ENCODE measurements around the gene LAMA3.

Gene LAMA3

DNA sequence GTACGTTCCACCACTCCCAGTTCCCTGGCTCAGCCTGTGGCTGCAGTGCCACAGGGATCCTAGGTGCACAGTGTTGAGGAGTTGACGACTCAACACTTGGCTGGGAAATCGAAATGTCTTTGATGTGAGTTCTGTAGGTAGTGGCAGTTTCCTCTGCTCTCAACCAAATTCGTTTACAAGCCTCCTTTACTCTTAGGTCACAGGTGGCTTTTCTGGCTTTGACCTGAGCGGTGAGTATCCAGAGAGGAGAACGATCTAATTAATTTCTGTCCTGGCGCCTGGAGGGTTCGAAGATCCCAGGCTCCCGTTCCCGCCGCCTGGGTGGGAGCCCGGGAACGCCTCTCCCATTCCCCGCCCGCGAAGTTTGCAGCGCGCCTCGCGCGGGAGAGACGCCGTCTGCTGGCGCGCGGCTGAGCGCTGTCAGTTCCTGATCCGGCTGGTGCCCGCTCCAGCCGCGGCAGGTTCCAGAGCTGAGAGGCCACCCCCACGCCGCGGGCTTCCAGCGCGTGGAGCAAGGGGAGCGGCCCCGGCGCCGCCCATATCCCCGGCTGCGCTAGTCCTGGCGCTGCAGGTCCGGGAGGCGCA, at the start of gene LAMA3:
TSS of gene LAMA3 (plus strand) at position 423 of the 585 bp plus-strand sequence. CDS start 231 bp downstream, outside the sequence.
- peak; percentile 32 for DNase-seq

DNA sequence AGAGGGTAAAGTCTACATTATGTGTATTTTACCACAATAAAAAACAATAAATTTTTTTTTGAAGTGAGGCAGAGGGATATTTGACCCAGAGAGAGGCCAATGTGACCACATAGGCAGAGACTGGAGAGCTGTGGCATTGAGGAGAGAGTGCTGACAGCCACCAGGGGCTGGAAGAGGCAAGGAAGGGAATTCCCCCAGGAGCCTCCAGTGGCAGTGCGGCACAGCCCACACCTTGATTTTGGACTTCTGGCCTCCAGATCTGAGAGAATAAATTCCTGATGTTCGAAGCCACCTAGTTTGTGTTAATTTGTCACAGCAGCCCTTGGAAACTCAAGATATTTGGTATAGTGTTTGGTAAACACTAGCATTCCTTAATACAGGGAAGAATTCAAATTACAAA, 49.2 kb upstream of the LAMA3 start:
- DNase-seq: no peak

- no peak for DNase-seq
Measured at GRCh38 chr18:23641143-23641720, 48.0 kb upstream of the LAMA3 start.

DNA sequence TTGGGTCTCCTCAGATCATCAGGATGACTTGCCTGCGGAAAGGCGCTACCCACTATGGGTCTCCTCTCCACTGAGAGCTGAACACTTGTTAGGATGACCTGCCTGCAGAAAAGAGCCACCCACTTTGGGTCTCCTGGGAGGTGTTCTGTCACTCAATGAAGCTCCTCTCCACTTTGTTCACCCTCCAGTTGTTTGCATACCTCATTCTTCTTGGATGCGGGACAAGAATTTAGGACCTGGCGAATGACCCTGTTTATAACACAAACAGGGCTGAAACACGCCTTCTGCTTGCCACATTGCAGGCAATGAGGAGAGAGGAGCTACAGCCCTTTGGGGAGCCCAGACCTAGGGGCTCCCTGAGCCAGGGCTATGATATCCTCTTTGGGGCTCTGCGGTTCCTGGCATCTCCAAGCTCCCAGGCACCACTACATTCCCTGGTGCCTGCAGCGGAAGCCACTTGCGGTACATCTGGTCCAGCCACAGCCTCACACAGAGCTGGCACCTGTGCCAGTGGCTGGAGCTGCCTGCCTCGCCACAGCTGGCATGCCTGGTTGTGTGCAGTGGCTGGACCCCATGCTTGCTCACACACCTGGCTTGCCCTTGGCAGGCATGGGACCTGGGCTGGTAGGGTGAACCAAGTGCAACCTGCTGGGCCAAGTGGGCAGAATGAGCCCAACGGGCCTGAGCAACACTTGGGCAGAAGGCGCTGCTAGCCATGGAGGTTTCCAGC, 47.2 kb upstream of the LAMA3 start:
- no peak for DNase-seq

DNA sequence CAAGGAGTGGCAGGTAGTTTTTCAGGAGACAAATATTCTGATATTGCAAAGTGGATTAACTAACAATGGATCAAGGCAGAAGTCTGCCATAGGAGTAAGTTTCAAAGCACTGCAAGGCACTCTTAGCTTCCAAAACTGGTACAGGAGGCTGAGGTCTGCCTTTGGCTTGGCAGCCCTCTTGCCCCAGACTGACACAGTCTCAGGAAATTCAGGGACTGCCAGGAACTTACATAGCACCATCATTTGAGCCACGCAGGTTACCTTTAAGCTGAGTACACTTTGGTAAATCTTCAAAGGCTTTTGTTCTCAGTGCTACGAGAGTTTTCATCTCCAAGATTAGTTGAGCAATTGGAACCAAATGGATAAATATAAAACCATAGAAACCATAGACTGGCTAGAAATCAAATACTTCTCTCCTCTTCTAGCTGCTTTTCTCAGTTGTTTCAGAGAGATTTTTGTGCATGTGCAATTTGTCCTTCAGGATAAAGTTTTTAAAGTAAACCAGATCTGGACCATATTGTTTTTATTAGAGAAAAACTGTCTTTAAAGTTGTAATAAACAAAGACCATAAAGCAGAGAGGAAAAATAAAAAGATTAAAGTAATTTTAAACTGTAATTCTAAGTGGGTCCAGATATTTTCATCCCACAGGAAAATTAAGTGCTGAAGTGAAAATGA, 45.3 kb upstream of the LAMA3 start:
- no peak for DNase-seq

DNA sequence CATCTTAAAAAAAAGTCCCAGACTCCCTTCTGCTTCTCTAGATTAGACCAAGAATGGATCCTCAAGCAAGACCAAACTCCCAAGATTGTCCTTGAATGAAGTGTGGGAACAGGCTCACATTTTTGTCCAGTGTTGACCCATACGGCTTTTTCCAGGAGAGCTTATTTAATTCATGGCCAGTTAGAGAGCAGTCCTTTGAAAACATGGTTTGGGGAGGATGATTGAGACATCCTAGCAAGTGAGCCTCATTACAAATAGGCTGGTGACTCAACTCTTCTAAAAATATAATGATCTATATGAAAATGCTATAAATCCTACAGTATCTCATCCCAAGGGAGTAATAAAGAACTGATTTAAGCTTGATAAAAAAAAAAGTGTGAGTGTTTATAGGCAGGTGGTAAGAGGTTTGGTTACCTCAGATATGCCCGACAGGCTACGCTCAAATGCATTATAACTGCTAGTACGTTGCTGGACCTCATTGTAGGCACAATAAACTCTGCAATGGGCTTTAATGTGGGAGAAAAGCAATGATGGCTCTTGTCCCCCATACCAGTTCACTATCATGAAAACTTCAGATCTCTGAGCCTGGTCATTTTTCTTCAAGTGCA, 43.6 kb upstream of the LAMA3 start:
- no peak for DNase-seq

GRCh38 chr18:23646282-23646681, 43.0 kb upstream of the LAMA3 start:
- DNase-seq: no peak

- DNase-seq: no peak
Measured at GRCh38 chr18:23648456-23648855, 40.8 kb upstream of the LAMA3 start.

DNA sequence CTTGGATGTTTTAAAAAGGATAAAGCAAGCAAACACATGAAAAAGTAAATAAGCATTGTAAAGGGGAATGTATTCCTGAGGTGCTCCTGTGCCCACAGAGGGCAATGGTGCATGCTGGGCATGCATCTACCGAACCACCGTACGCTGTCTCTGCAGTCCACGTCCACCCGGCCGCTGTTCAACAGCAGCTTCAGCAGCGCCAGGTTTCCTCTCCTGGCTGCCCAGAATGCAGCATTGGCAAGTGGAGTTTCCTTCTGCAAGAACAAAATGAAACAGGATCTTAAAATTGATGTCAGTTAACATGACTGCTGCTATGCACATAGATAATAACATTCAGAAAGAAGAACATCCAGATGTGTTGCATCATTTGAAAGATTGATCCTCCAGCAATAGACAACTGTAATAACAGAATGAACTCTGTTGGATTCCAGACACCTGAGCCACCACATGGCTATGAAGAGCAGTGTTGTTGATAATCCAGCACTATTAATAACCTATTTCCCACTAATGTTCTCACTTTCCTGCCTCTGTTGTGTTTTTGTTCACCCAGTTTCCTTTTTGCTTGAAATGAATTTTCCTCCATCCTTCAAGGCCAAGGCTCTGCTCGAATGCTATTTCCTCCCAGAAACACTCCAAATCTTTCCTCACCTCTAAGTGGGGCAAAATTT, 40.2 kb upstream of the LAMA3 start:
- no peak for DNase-seq

DNA sequence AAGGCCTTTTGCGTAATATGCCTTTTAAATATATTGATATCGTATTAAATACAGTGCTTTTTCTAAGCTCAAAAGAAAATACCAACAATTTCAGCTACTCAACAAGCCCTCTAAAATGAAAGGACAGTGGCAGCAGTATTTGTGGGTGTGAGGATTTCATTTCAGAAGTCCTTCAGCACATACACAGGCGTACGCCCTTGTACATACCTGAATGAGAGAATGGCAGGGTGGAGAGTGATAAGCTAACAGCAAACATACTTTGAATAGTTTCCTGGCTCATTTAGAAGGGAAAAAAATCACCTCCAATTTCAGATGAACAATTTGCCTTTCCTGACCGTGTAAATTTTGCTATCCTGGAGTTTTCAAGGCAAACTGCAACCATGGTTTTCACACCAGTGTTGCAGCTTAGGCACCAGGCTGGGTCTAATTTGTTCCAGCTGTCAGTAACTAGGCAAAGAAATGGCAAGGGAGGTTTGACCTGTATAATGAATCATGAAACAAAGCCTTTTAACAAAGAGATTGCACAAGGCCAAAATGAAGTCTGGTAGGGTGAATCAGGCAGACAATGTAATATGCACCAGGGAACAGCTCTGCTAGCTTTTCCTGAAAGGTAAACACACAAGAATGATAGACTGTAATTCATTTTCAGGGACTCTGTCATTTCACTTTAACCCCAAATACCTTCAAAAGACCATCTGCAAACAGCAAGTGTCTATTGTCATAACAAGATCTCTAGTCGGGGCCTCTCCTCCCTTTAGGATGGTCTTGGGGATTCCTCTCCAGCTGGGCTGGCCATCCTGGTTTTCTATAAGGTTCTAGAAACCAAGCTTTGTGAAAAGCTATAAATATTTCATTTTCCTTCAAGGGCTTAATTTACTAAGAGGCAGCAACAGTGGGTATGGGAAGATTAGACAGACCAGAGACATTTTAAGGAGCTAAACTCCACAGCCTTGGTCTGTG, 38.0 kb upstream of the LAMA3 start:
- DNase-seq: no peak

DNA sequence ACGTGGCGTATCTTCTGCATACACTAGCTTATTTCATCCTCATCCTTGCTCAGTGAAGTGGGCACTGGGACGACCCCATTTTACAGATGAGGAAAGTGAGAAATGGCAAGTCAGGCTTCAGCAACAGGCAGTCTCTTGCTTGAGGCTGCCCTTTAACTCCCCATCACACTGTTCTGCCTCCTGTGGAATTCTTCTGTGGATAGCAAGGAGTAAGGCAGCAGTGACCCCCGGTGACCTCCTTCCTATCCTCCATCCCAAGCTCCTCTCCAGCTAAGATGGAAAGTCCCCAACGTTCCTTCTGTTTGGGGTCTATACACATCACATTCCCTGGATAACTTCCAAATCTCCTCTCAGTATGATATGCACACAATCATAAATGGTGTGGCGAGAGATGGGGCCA, 37.0 kb upstream of the LAMA3 start:
- DNase-seq: no peak

- no peak for DNase-seq
Measured at GRCh38 chr18:23658285-23658684, 31.0 kb upstream of the LAMA3 start.

- no peak for DNase-seq
Measured at GRCh38 chr18:23661735-23662308, 27.4 kb upstream of the LAMA3 start.

DNA sequence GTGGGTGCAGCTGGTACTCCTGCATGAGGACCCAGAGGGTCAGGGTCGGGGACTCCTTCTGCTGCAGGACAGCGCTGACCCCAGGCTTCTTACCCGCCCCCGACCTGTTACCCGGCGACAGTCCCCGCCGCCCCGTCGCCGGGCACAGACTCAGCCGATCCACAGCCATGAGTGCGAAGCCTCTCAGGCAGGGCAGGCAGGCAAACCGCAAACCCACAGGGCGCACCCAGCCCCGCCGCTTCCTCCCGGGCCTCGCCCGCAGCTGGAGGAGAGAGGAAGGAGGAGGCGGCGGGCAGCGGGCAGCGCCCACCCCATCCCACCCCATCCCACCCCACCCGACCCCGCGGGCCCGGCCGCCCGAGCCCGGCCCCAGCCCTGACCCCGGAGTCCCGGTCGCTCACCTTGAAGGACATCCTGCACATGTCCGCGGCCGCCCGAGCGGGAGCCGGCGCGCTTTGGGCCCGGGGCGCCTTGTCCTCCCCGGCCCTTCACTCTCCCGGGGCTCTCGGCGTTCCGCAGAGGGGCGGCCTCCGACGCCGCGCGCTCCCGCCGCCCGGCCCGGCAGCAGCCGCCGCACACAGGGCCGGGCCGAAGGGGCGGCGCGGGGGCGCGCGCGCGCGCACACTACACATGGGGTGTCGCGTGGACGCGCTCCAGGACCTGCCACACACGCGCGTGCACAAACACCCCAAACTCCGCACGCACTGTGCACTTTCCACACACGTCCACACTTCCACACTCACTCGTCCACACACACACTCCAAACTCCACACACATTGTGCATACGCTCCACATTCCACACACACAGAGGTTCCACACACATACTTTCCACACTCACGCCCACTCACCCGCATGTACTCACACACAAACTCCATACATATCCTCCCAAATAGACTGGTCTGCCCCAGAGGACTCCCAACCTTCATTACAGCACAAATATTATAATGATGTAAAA, 26.7 kb upstream of the LAMA3 start, which contains the start of gene ANKRD29:
TSS of gene ANKRD29 (minus strand) at position 603 of the 955 bp plus-strand sequence. CDS start at position 422, 181 bp downstream.
- DNase-seq: peak; percentile 47

DNA sequence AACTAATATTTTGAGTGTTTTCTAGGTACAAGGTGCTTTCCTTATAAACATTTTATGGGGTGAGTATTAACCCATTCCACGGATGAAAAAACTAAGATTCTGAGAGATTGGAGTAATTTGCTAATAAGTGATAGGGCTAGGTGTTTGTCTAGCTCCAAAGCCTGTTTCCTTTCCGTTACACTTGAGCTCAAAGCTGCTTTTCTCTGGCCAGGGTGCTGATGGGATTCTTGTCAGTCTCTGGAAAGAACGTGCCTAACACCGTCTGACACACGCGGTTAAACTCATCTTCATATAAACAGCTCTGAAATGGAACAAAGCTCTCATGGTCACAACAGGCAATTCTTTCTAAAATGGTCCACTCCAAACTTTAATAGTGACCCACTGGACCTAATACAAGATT, 24.6 kb upstream of the LAMA3 start:
- DNase-seq: no peak

DNA sequence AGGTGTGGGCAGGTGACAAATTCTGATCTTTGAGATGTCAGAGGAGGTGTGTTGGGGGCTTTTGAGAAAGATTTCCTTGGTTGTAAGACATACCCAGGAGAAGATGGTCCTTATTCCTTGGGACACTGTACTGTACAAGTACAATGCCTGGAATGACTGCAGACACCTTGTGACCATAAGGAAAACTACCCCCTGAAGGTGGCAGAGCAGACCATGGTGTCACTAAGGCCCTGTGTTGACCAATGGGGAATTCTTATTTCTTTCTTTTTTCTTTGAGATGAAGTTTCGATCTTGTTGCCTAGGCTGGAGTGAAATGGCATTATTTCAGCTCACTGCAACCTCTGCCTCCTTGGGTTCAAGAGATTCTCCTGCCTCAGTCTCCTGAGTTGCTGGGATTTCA, 22.1 kb upstream of the LAMA3 start:
- DNase-seq: no peak

GRCh38 chr18:23668731-23669130, 20.5 kb upstream of the LAMA3 start:
- DNase-seq: no peak

GRCh38 chr18:23669202-23669766, 20.0 kb upstream of the LAMA3 start:
- no peak for DNase-seq

DNA sequence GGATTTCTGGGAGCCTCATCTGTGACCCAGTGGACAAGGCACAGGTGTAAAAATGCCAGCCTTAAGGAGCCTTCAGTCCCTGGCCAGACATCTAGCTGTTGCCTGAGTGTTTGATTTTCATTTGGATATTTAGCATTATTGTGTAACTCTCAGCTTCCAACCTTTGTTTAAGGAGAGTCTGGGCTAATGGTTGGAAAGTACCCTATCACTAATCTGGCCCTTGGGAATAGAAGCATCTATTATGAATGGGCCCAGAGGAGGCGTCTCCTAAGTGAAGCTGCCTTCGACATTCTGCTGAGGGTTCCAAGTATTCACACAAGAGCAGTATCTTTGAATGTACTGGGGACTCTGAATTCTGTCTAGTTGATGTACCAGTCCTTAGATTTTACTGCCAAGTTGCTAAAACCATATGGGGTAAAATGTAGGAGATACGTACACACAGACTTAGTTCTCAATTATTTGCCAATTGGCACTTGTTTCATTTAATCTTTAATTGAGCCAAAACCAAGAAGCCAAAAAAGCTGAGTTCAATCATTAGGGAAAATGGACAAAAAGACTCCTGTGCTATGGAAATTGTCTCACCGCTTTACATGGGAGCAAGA, 19.3 kb upstream of the LAMA3 start:
- DNase-seq: no peak

All from stimulated activated CD4-positive, alpha-beta T cell treated with anti-CD3 and anti-CD28 coated beads, Interleukin-4, amount 100 ng/mL, for 1 hour (primary cell).